Progenitor cell of endocrine pancreas (in vitro differentiated cells): ENCODE data around the gene SCN4B. TPM values are rescaled to one million over a fixed set of nuclear protein-coding genes. Genes with fewer than 3 reads are reported as not detected.

Source experiments
- DNase-seq: peaks from one replicate; pipeline ENCODE4 v3.0.0; 2021; ENCODE audit warnings: low spot score; ENCODE audit not compliant: unreplicated experiment
- H3K27ac Mint-ChIP-seq: 2 replicates; pipeline ENCODE4 v1.8.0; 2021; ENCODE audit warnings: mild to moderate bottlenecking, moderate library complexity, mixed read lengths
- H3K27me3 Mint-ChIP-seq: 2 replicates; pipeline ENCODE4 v1.8.0; 2021; ENCODE audit warnings: mixed read lengths
- H3K36me3 Mint-ChIP-seq: 2 replicates; pipeline ENCODE4 v1.8.0; 2022; ENCODE audit warnings: mixed read lengths; ENCODE audit not compliant: insufficient read depth
- H3K4me1 Mint-ChIP-seq: 2 replicates; pipeline ENCODE4 v1.8.0; 2021; ENCODE audit warnings: low read depth, mixed read lengths
- H3K4me3 Mint-ChIP-seq: 2 replicates; pipeline ENCODE4 v1.8.0; 2021; ENCODE audit warnings: low read depth, mild to moderate bottlenecking, moderate library complexity, mixed read lengths
- H3K9me3 Mint-ChIP-seq: 2 replicates; pipeline ENCODE4 v1.8.0; 2021; ENCODE audit warnings: low read depth, mixed read lengths
- long read RNA-seq: library from polyadenylated mRNA; unstranded; transcript quantifications from one replicate; pipeline ENCODE4 v2.0.0, GENCODE V29; 2020
- total RNA-seq: library from RNA; stranded (reverse); gene quantifications from 2 replicates; pipeline ENCODE4 v1.2.1, GENCODE V29; 2021
- TF ChIP-seq, protein P1 (sequence below): fragments of 200-600 bp; sonication (generic); IDR thresholded peaks from one replicate; pipeline ENCODE4 v1.5.0; 2021; ENCODE audit warnings: antibody characterized with exemption, mild to moderate bottlenecking; ENCODE audit not compliant: unreplicated experiment

SCN4B gene, protein sequence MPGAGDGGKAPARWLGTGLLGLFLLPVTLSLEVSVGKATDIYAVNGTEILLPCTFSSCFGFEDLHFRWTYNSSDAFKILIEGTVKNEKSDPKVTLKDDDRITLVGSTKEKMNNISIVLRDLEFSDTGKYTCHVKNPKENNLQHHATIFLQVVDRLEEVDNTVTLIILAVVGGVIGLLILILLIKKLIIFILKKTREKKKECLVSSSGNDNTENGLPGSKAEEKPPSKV
- 0.16 TPM in 1 of 2 replicates, not detected in the other for total RNA-seq
- long read RNA-seq: 0 reads

GRCh38 chr11:118152552-118153471 is at the start of gene SCN4B:
Gene SCN4B (minus strand): TSS chr11:118152823. CDS start chr11:118152673, 150 bp downstream.
- TF ChIP-seq, protein P1, sequence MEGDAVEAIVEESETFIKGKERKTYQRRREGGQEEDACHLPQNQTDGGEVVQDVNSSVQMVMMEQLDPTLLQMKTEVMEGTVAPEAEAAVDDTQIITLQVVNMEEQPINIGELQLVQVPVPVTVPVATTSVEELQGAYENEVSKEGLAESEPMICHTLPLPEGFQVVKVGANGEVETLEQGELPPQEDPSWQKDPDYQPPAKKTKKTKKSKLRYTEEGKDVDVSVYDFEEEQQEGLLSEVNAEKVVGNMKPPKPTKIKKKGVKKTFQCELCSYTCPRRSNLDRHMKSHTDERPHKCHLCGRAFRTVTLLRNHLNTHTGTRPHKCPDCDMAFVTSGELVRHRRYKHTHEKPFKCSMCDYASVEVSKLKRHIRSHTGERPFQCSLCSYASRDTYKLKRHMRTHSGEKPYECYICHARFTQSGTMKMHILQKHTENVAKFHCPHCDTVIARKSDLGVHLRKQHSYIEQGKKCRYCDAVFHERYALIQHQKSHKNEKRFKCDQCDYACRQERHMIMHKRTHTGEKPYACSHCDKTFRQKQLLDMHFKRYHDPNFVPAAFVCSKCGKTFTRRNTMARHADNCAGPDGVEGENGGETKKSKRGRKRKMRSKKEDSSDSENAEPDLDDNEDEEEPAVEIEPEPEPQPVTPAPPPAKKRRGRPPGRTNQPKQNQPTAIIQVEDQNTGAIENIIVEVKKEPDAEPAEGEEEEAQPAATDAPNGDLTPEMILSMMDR: no peak
- Mint-ChIP-seq H3K27ac (no peak within 1 kb of the TSS), H3K27me3 (peaks cover 96% of the 10 kb centered on the region), H3K36me3 (no peaks in the 10 kb centered on the region), H3K4me1 (peaks cover 9% of the 10 kb centered on the region), H3K9me3 (no peaks in the 10 kb centered on the region), H3K4me3 (peak within 1 kb of the TSS; percentile 60)
- DNase-seq: peak; percentile 53

DNA sequence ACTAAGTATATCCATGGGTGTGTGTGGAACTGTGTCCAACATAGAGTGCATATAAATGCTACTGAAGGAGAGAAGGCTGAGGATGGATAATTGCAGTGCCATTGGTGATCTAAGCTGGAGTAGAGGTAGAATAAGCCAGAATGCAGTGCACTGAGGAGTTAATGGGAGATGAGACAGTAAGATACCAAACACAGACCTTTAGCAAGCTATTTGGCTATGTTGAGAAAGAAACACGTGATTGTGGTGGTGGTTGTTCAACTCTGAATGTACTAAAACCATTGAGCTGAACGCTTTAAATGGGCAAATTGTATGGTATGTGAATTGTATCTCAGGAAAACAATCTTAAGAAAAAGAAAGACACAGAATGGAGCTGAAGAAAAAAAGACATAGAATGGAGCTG is 49.3 kb upstream of the SCN4B start:
- H3K36me3 Mint-ChIP-seq: no peaks in the 10 kb centered on the region
- H3K27ac Mint-ChIP-seq: no peak overlapping the region
- TF ChIP-seq, protein P1: no peak

GRCh38 chr11:118200901-118201680 is 48.5 kb upstream of the SCN4B start:
- H3K4me1 Mint-ChIP-seq: peaks cover 5% of the 10 kb centered on the region
- no peaks in the 10 kb centered on the region for H3K9me3 Mint-ChIP-seq
- TF ChIP-seq, protein P1: no peak
- no peaks in the 10 kb centered on the region for H3K27me3 Mint-ChIP-seq
- no peaks in the 10 kb centered on the region for H3K36me3 Mint-ChIP-seq
- no peak for DNase-seq
- no peak overlapping the region for H3K27ac Mint-ChIP-seq
- H3K4me3 Mint-ChIP-seq: no peak overlapping the region

More for the DNA sequence above, 49.3 kb upstream of the SCN4B start:
- no peak for DNase-seq
- Mint-ChIP-seq H3K4me1 (peaks cover 4% of the 10 kb centered on the region), H3K4me3 (no peak overlapping the region), H3K9me3 (no peaks in the 10 kb centered on the region), H3K27me3 (no peaks in the 10 kb centered on the region)

- no peak overlapping the region for H3K4me3 Mint-ChIP-seq
- TF ChIP-seq, protein P1: no peak
- peaks cover 8% of the 10 kb centered on the region for H3K4me1 Mint-ChIP-seq
- H3K27me3 Mint-ChIP-seq: no peaks in the 10 kb centered on the region
- no peak for DNase-seq
- H3K9me3 Mint-ChIP-seq: no peaks in the 10 kb centered on the region
- H3K27ac Mint-ChIP-seq: no peak overlapping the region
- H3K36me3 Mint-ChIP-seq: no peaks in the 10 kb centered on the region
These were observed 47.9 kb upstream of the SCN4B start for GRCh38 chr11:118200497-118200896.

GRCh38 chr11:118199135-118199534 is 46.5 kb upstream of the SCN4B start:
- DNase-seq: no peak
- Mint-ChIP-seq H3K27me3 (no peaks in the 10 kb centered on the region), H3K4me1 (peaks cover 21% of the 10 kb centered on the region), H3K9me3 (no peaks in the 10 kb centered on the region), H3K27ac (no peak overlapping the region), H3K4me3 (no peak overlapping the region), H3K36me3 (no peaks in the 10 kb centered on the region)
- TF ChIP-seq, protein P1: no peak
